Stimulated activated CD4-positive, alpha-beta T cell treated with anti-CD3 and anti-CD28 coated beads, Interleukin-4, amount 100 ng/mL, for 24 hours (primary cell): Measurements from ENCODE around the gene NBEA.
"Not testable (repeated sequence)": the region's sequence is repeated elsewhere in the genome, so short reads cannot be mapped to it uniquely, and the experiment has no call there.

Experiments
- DNase-seq: peaks from one replicate; pipeline ENCODE4 v3.0.0-alpha.2; 2020

NBEA gene

GRCh38 chr13:34951528-34951927 is 9.5 kb downstream of the NBEA start:
- DNase-seq: no peak

DNA sequence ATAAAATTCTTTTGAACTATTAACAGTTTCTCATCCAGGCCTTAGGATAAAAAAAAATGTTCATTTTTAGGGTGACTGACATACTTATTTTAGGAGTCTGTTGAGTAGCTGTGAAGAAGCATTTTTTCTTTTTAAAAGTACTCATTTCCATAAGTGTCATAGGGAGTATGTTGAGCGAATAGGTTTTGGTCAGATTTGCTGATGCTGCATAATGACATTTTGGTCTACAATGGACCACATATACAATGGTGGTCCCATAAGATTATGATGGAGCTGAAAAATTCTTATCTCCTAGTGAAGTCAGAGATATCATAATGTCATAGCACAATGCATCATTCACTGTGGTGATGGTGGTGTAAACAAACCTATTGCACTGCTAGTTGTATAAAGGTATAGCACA is 17.4 kb downstream of the NBEA start:
- DNase-seq: no peak

GRCh38 chr13:34964558-34964957 is 22.5 kb downstream of the NBEA start:
- DNase-seq: no peak

DNA sequence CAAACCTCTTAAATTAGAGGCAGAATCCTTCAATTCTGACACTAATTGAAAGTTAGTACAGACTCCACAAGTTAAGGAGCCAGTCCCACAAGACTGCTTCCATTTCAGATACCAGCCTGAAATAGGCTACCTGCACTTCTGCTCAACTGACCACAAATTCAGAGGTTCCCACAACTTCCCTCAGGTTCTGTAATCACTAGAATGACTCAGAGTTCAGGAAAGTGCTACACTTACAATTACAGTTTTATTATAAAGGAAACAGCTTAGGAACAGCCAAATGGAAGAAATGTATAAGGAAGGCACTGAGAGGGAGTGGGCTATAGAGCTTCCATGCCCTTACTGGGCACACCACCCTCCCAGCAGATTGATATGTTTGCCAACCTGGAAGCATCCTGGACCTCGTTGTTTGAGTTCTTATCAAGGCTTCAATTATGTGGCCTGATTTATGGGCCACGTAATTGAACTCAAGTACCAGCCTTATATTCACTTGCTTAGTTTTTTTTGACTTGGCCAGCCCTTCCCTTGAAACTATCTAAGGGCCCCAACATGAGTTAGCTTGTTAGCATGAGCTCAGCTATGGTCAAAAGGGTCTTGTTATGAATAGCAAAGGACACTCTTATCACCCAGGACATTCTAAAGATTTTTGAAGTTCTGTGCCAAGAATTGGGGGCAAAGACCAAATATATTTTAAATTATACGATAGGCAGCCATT is 25.9 kb downstream of the NBEA start:
- DNase-seq: no peak

DNA sequence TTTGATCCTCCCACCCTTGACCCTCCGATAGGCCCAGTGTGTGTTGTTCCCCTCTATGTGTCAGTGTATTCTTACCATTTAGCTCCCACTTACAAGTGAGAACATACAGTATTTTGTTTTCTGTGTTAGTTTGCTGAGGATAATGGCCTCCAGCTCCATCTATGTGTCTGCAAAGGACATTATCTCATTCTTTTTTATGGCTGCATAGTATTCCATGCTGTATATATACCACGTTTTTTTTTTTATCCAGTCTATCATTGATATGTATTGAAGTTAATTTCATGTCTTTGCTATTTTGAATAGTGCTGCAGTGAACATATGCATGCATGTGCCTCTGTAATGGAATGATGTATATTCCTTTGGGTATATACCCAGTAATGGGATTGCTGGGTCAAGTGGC is 27.5 kb downstream of the NBEA start:
- not testable (repeated sequence) for DNase-seq

DNA sequence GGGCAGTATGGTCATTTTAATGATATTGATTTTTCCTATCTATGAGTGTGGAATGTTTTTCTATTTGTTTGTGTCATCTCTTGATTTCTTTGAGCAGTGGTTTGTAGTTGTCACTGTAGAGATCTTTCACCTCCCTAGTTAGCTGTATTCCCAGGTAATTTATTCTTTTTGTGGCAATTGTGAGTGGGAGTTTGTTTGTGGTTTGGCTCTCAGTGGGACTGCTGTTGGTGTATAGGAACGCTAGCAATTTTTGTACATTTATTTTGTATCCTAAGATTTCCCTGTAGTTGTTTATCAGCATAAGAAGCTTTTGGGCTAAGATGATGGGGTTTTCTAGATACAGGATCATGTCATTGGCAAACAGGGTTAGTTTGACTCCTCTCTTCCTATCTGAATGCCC is 28.9 kb downstream of the NBEA start:
- DNase-seq: no peak

- no peak for DNase-seq
Observed at GRCh38 chr13:34971473-34971872, 29.4 kb downstream of the NBEA start.

DNA sequence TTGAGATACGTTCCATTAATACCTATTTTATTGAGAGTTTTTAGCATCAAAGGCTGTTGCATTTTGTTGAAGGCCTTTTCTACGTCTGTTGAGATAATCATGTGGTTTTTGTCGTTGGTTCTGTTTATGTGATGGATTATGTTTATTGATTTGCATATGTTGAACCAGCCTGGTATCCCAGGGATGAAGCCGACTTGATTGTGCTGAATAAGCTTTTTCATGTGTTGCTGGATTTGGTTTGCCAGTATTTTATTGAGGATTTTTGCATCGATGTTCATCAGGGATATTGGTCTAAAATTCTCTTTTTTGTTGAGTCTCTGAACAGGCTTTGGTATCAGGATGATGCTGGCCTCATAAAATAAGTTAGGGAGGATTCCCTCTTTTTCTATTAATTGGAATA is 43.1 kb downstream of the NBEA start:
- DNase-seq: not testable (repeated sequence)

GRCh38 chr13:34988330-34988791 is 46.3 kb downstream of the NBEA start:
- no peak for DNase-seq

DNA sequence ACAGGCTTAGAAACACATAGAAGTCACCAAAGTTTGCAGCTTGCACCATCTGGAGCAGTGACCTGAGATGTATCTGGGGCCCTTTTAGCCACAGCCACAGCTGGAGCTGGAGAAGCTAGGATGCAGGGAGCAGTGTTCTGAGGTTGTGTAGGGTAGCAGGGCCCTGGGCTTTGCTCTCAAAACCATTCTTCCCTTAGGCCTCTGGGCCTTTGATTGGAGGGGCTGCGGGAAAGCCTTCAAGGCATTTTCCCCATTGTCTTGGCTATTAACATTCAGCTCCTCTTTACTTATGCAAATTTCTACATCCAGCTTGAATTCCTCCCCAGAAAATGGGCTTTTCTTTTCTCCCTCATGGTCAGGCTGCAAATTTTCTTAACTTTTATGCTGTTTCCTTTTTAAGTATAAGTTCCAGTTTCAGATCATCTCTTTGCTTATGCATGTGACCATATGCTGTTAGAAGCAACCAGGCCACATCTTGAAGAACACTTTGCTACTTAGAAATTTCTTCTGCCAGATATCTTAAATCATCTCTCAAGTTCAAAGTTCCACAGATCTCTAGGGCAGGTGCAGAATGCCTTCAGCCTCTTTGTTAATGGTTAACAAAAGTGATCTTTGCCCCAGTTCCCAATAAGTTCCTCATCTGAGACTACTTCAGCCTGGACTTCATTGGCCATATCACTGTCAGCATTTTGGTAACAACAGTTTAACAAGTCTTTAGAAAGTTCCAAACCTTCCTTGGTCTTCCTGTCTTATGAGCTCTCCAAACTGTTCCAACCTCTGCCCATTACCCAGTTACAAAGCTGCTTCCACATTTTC is 48.5 kb downstream of the NBEA start:
- DNase-seq: no peak

DNA sequence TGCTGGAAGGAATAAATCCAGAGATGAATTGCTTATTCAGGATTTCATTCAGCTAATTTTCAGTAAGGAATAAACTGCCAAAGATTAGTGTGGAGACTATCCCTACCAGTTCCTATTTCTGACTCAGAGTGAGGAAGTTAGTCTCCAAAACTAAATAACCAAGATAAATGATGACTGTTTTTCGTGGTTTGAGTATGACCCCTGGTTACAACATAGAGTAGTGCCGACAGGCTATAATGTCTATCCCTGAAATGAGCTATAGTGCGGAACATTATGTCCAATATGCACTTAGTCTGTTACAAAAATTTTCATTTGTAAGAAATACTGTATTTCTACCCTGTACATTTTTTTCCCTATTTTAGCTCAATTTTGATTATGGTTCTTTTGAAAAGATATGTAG is 51.4 kb downstream of the NBEA start:
- DNase-seq: no peak

DNA sequence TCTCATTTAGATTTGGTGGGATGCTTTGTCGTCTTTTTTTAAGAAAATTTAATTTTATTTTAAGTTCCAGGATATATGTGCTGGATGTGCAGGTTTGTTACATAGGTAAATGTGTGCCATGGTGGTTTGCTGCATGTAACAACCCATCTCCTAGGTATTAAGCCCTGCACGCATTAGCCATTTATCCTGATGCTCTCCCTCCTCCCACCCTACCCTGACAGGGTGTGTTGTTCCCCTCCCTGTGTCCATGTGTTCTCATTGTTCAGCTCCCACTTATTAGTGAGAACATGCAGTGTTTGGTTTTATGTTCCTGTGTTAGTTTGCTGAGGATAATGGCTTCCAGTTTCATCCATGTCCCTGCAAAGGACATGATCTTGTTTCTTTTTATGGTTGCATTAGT is 61.7 kb downstream of the NBEA start:
- DNase-seq: not testable (repeated sequence)

- no peak for DNase-seq
Observed at GRCh38 chr13:35005051-35005450, 63.0 kb downstream of the NBEA start.

- no peak for DNase-seq
Observed at GRCh38 chr13:35014606-35015213, 72.6 kb downstream of the NBEA start.

DNA sequence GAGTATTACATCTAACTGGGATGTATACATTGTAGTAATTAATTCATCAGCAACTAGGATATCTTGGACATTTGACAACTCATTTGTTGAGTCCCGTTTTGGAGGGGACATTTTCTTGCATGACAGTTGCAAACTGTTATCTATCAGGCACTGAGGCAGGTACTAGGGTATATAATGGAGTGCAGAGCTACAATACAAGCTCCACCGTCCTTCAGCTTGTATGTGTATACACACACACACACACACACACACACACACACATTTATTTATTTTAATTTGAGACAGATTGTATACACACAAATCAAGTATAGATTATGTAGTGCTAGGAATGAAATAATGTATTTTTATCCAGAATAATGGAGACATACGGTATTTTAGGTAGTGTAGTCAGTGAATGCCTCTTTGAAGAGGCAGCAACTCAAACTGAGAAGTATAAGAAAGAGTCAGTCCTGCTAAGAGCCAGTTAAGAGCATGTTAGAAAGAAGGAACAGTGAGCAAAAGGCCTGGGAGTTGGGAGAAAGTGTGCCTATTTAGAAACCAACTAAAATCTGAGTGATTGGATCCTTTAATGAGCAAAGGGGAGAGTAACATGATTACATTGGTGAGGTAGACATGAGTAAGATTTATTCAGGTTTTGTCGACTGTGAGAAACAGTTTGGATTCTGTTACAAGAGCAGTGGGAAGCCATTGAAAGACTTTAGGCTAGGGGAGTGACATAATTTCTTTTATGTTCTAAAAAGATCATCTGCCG is 74.5 kb downstream of the NBEA start:
- DNase-seq: no peak

GRCh38 chr13:35025314-35025713 is 83.2 kb downstream of the NBEA start:
- no peak for DNase-seq

DNA sequence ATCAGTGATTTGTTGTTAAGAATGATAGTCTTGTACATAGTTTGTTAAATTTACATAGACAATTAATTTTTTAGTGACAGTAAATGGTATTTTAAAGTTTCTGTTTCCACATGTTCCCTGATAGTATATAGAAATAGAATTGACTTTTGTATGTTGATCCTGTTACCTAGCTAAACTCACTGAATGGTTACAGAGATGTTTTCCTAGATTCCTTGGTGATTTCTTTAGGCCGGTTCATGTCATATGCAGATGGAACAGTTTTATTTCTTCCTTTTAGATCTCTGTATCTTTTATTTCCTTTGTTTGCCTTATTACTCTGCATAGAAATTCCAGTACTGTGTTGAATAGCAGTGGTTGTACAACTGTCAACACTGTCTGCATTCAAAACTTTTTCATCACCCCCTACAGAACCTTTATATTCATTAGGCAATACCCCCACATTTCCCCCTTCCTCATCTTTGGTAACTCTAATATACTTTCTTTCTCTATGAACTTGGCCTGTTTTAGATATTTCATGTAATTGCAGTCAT is 86.3 kb downstream of the NBEA start:
- DNase-seq: no peak

DNA sequence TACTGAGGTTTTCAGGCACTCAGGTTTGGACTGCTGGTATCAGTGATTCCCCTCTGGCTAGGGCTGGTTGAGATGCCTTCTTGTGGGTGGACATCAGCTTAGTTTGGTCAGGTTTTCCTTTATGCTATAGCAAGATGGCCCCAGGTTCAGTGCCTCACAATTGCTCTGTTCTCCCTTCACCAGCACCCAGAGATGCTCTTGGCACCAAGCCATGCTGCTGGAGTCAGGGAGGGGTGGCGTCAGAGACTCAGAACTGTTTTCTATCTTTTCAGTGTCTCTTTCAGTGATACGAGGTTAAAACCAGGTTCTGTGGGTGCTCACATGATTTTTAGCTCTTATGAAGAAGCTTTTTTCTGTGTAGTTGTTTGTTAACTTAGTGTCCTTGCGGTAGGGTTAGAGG is 96.9 kb downstream of the NBEA start:
- no peak for DNase-seq

DNA sequence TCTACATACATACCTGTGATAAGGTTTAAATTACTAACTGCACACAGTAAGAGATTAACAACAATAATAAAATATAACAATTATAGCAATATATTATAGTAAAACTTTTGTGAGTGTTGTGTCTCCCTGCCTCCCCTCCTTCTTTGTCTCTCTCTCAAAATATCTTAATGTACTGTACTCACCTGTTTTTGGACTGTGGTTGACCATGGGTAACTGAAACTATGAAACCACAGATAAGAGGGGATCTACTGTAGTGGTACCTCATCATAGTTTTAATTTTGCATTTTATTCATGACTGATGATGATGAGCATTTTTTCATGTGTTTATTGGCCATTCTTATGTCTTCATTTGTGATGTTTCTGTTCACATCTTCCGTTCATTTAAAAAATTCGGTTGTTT is 104.5 kb downstream of the NBEA start:
- DNase-seq: no peak

- no peak for DNase-seq
Observed at GRCh38 chr13:35055705-35056104, 113.6 kb downstream of the NBEA start.

DNA sequence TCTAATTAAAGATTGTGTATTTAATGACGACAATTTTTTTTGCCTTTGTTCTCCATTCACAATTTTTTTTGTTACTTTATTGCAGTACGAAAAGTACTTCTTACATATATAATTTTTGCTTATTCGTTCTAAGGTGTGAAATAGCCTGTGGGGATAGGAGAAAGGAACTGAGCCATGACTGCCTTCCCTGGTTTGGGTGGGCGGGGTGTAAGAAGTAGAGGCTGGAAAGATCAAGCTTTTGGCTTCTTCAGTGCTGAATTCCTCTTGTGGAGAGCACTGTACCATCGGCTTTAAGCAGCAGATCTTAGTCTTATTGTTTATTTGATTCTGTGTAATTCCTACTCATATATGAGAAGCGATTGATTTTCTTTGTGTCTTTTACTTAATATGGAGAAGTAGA is 115.8 kb downstream of the NBEA start:
- DNase-seq: no peak

DNA sequence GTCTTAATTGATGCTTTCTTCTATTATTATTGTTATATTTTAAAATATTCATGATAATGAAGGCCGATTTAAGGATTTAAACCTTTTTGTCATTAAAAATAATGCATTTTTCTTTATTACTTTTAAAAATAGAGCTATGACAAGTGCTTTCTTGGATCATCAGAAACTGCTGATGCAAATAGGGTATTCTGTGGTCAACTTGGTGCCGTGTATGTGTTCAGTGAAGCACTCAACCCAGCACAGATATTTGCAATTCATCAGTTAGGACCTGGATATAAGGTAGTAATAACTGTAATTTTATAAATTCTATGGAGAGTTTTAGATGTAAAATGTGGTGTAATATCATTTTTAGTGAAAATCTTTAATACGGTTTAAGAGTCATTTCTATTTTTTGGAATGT is 116.5 kb downstream of the NBEA start:
- DNase-seq: not testable (repeated sequence)

DNA sequence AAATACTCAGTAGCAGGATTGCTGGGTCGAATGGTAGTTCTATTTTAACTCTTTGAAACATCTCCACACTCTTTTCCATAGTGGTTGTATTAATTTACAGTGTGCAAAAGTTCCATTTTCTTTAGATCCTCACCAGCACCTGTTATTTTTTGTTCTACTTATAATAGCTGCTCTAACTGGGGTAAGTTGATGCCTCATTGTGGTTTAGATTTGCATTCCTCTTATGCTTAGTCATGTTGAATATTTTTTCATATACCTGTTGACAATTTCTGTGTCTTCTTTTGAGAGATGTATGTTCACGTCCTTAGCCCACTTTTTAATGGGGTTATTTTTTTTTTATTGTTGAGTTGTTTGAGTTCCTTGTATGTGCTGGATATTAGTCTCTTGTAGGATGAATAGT is 144.6 kb downstream of the NBEA start:
- no peak for DNase-seq
